Astrocyte of the spinal cord (primary cell): ENCODE data around the gene RAP1GDS1.

Experiments used
- DNase-seq: peaks from one replicate; pipeline ENCODE4 v3.0.0; 2011; ENCODE audit warnings: low read depth, low spot score
- H3K4me3 ChIP-seq: 2 replicates; pipeline ENCODE4 v1.5.1; 2011; ENCODE audit warnings: low read depth, mild to moderate bottlenecking, low read length, moderate library complexity
- in situ Hi-C: cut with HindIII; loops from 2 replicates; pipeline ENCODE4 v1.10.0; 2017; ENCODE audit warnings: low sequenced_read_pairs
- TF ChIP-seq, protein P1 (sequence below): IDR thresholded peaks from 2 replicates; pipeline ENCODE4 v1.5.1; 2012; ENCODE audit warnings: low read depth, mild to moderate bottlenecking, low read length, inconsistent platforms

Gene RAP1GDS1

DNA sequence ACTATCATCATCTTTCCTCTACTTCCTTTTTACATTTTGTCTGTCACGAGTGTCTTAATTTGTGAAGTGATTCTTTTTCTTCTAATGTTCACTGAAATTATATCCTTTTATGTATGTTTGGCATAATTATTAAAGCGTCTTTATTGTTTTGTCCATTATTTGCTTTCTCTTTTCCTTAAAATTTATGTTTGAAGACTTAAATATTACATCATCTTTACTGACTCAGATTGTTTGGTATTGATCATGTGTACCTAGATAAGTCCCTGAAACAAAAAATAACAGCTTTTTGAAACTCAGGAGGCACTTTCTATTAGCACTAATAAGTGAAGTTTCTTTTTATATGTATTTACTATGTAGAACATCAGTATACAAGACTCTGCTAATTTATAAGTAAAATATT is 120.1 kb downstream of the RAP1GDS1 start:
- in situ Hi-C loops = no loop called here
- no peak overlapping the region for H3K4me3 ChIP-seq
- TF ChIP-seq, protein P1, sequence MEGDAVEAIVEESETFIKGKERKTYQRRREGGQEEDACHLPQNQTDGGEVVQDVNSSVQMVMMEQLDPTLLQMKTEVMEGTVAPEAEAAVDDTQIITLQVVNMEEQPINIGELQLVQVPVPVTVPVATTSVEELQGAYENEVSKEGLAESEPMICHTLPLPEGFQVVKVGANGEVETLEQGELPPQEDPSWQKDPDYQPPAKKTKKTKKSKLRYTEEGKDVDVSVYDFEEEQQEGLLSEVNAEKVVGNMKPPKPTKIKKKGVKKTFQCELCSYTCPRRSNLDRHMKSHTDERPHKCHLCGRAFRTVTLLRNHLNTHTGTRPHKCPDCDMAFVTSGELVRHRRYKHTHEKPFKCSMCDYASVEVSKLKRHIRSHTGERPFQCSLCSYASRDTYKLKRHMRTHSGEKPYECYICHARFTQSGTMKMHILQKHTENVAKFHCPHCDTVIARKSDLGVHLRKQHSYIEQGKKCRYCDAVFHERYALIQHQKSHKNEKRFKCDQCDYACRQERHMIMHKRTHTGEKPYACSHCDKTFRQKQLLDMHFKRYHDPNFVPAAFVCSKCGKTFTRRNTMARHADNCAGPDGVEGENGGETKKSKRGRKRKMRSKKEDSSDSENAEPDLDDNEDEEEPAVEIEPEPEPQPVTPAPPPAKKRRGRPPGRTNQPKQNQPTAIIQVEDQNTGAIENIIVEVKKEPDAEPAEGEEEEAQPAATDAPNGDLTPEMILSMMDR = no peak
- no peak for DNase-seq

DNA sequence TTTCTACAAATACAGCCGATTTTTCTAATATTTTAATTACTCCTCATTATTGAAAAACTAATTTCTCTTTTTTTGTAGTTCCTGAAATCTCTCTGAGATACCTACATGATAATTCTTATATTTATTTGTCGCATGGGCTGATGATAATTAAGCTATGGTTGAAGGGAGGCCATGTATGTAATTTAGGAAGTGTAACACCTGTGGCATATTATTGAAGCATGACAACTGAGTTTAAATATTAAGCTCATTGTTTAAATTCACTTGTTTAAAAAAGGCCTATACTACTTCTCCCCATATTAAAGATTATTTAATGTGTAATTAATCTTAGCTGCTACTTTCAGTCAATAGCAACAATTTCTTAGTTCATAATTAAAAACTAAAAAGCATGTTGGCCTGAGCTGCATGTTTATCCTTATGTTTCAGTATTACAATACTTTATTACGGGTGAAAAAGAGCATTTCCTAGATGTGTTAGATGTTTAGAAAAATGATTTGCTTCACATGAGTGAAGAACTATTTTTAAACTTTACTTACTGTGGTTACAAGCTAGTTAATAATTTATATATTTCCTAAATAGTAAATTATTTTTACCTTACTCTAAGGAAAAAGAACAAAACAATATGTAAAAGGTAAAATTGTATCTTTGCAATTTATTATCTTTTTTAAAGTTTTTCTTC is 122.4 kb downstream of the RAP1GDS1 start:
- H3K4me3 ChIP-seq = no peak overlapping the region
- in situ Hi-C loops = no loop called here
- TF ChIP-seq, protein P1 = no peak
- DNase-seq = no peak

DNA sequence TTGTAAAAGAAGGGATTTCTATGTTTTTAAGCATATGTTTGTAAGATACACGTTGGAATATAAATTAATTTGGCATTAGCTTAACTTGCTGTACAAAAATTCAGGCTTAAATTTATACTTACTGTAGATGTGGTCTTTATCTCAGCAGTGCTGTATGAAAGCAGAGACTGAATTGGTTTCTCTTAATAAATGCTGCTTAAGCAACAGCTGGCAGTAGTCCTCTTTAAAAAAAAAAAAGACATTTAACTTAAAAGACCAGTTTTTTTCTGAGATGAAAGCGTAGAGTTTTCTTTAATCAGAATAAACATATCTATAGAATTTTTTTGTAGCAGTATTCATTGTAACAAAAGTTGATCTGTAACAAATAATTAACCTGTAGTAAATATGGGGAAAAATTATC is 124.6 kb downstream of the RAP1GDS1 start:
- no peak overlapping the region for H3K4me3 ChIP-seq
- TF ChIP-seq, protein P1 = no peak
- in situ Hi-C loops = no loop called here
- DNase-seq = no peak

DNA sequence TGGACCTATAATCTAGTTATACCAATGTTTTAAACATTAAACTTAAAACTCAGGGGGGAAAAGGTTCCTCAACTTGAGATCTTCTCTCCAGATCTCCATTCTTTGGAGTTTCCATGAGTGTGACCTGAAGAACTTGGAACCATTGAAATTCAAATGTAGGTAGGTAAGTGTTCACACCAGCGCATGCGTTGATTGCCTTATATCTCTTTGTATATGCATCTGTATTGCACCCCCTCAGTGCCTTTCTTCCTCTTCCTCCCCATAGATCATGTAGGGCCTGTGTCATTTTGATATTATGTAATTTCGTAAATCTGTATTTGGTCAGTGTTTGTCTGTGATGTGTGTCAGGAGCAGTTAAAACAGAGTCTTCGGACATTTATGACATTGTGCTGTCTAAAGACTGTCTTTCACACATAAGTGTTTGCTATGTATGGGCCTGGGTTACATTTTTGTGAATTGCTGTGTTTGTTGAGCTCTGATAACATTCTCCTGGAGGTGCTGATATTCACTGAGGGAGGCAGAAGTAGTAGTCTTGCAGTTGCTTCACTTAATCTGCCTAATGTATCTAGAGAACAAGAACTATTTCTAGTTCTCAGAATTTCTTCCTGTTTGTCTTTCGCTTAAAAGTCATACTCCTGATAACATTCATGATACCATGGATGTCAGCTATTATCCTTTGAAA is 126.3 kb downstream of the RAP1GDS1 start:
- no peak overlapping the region for H3K4me3 ChIP-seq
- DNase-seq = no peak
- TF ChIP-seq, protein P1 = no peak
- in situ Hi-C loops = no loop called here

DNA sequence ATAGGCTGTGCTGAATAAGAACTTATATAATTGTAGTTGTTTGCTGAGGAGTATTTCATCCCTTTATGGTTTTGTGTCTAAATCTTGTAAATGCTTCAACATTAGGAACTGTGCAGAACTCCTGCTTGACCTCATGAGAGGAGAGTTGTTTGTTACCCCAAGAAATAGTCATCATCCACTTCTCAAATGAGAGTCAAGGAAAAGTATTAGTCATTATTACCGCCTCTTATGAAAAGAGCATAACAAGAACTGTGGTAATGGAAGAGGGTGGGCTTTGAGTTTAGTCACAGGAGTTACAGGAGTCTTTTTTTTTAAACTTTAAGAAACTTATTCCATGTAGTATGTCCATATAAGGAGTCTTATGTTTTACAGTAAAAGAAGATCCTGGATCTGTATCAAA is 132.9 kb downstream of the RAP1GDS1 start:
- no peak overlapping the region for H3K4me3 ChIP-seq
- peak; percentile 32 for DNase-seq
- TF ChIP-seq, protein P1 = no peak
- in situ Hi-C loops = no loop called here

DNA sequence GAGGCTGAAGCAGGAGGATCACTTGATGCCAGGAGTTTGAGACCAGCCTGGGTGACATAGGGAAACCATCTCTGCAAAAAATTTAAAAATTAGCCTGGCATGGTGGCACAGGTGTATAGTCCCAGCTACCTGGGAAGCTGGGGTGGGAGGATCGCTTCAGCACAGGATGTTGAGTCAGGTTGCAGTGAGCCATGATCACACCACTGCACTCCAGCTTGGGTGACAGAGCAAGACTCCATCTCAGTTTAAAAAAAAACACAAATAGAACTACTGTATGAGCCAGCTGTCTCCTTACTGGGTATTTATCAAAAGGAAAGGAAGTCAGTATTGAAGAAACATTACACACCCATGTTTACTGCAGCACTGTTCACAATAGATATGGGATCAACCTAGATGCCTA is 138.7 kb downstream of the RAP1GDS1 start:
- DNase-seq = no peak
- in situ Hi-C loops = no loop called here
- TF ChIP-seq, protein P1 = no peak

More for the DNA sequence above, 138.7 kb downstream of the RAP1GDS1 start:
- no peak overlapping the region for H3K4me3 ChIP-seq
